ENCODE results near the gene DHPS.

GRCh38 chr19:12694641-12695040 is 13.0 kb upstream of the DHPS start:
- TF ChIP-seq CTCF (conservative IDR thresholded peaks at IDR 0.05; ENCODE audit: low read depth, low read length) (no peak), RAD21 (IDR thresholded peaks at IDR 0.05; ENCODE audit: low read length) (no peak), MAZ (IDR thresholded peaks at IDR 0.05; ENCODE audit: borderline replicate concordance, low read depth, low read length) (no peak), MAFK (IDR thresholded peaks at IDR 0.05; ENCODE audit: low read depth, low read length) (no peak), BHLHE40 (IDR thresholded peaks at IDR 0.05; ENCODE audit: low read depth, low read length) (no peak), POLR2A (IDR thresholded peaks at IDR 0.05; ENCODE audit: low read depth, low read length) (no peak)
